Liver (tissue), 9 donors: Measurements from ENCODE around the gene GPR176. TPM values are rescaled to one million over a fixed set of nuclear protein-coding genes. Genes with fewer than 3 reads are reported as not detected.

Experiments used
- DNase-seq: peaks from one replicate; pipeline ENCODE4 v3.0.0-alpha.2; 2017; ENCODE audit warnings: low spot score
- H3K27ac ChIP-seq, 2 donors: one replicate each; pipeline ENCODE4 v1.7.0; 2013; ENCODE audit warnings: inconsistent platforms in 2 of 2, low read length in 2 of 2, control low read depth in 1 of 2, low read depth in 1 of 2, mild to moderate bottlenecking in 1 of 2
- H3K27me3 ChIP-seq, 4 donors: one replicate each; pipeline versions ENCODE4 v1.6.1 to v1.7.0; 2013; ENCODE audit warnings: low read length in 3 of 4, inconsistent platforms in 1 of 4, mild to moderate bottlenecking in 1 of 4, moderate library complexity in 1 of 4; ENCODE audit not compliant: control insufficient read depth in 4 of 4, insufficient read depth in 4 of 4
- H3K36me3 ChIP-seq, 4 donors: one replicate each; pipeline versions ENCODE4 v1.6.1 to v1.7.0; 2013; ENCODE audit warnings: low read length in 3 of 4, mild to moderate bottlenecking in 3 of 4, low read depth in 1 of 4, moderate library complexity in 1 of 4; ENCODE audit not compliant: control insufficient read depth in 4 of 4, insufficient read depth in 3 of 4
- H3K4me1 ChIP-seq, 4 donors: one replicate each; pipeline versions ENCODE4 v1.6.1 to v1.7.0; 2013; ENCODE audit warnings: low read length in 3 of 4, mild to moderate bottlenecking in 3 of 4, moderate library complexity in 1 of 4; ENCODE audit not compliant: control insufficient read depth in 4 of 4, insufficient read depth in 4 of 4
- H3K4me3 ChIP-seq, 3 donors: one replicate each; pipeline versions ENCODE4 v1.6.1 to v1.7.0; 2013; ENCODE audit warnings: low read length in 3 of 3, control low read depth in 1 of 3, low read depth in 1 of 3, mild to moderate bottlenecking in 1 of 3
- H3K9ac ChIP-seq, 2 donors: one replicate each; pipeline ENCODE4 v1.7.0; 2013; ENCODE audit warnings: low read length in 2 of 2, mild to moderate bottlenecking in 2 of 2, moderate library complexity in 2 of 2, control low read depth in 1 of 2, low read depth in 1 of 2
- H3K9me3 ChIP-seq, 4 donors: one replicate each; pipeline versions ENCODE4 v1.6.1 to v1.7.0; 2013; ENCODE audit warnings: low read length in 3 of 4; ENCODE audit not compliant: control insufficient read depth in 4 of 4
- ATF3 ChIP-seq: IDR thresholded peaks from 2 replicates; pipeline ENCODE4 v1.6.1; 2016; ENCODE audit warnings: antibody characterized with exemption
- CTCF ChIP-seq: fragments of 150-350 bp; IDR thresholded peaks from 2 replicates; pipeline ENCODE4 v1.5.1; 2017; ENCODE audit warnings: improper control_type of control experiment, low read depth, low read length; ENCODE audit not compliant: missing input control
- EGR1 ChIP-seq, 2 donors: IDR thresholded peaks; 2 replicates each; pipeline ENCODE4 v1.6.1; 2016 to 2018; ENCODE audit warnings: antibody characterized with exemption in 2 of 2, low read depth in 2 of 2
- FOXA1 ChIP-seq: IDR thresholded peaks from 2 replicates; pipeline ENCODE4 v1.6.1; 2016; ENCODE audit warnings: antibody characterized with exemption
- HNF4G ChIP-seq: IDR thresholded peaks from 2 replicates; pipeline ENCODE4 v1.6.1; 2016; ENCODE audit warnings: antibody characterized with exemption
- JUND ChIP-seq, 2 donors: IDR thresholded peaks; 2 replicates each; pipeline ENCODE4 v1.6.1; 2016; ENCODE audit warnings: antibody characterized with exemption in 2 of 2
- MAX ChIP-seq: IDR thresholded peaks from 2 replicates; pipeline ENCODE4 v1.6.1; 2016; ENCODE audit warnings: antibody characterized with exemption
- RAD21 ChIP-seq, 2 donors: IDR thresholded peaks; 2 replicates each; pipeline ENCODE4 v1.6.1; 2016; ENCODE audit warnings: antibody characterized with exemption in 2 of 2, mild to moderate bottlenecking in 2 of 2
- REST ChIP-seq: IDR thresholded peaks from 2 replicates; pipeline ENCODE4 v1.6.1; 2016; ENCODE audit warnings: antibody characterized with exemption, mild to moderate bottlenecking
- RXRA ChIP-seq, 2 donors: IDR thresholded peaks; 2 replicates each; pipeline ENCODE4 v1.6.1; 2017 to 2018; ENCODE audit warnings: antibody characterized with exemption in 2 of 2, mild to moderate bottlenecking in 1 of 2
- SP1 ChIP-seq: IDR thresholded peaks from 2 replicates; pipeline ENCODE4 v1.6.1; 2018; ENCODE audit warnings: antibody characterized with exemption, mild to moderate bottlenecking
- YY1 ChIP-seq: IDR thresholded peaks from 2 replicates; pipeline ENCODE4 v1.6.1; 2016; ENCODE audit warnings: antibody characterized with exemption, mild to moderate bottlenecking
- ZBTB33 ChIP-seq: IDR thresholded peaks from 2 replicates; pipeline ENCODE4 v1.6.1; 2016; ENCODE audit warnings: antibody characterized with exemption
- WGBS: extraction: QIAGEN DNeasy Blood & Tissue Kit; methylation state at CpG from one replicate; pipeline ENCODE4 v1.1.7; 2013; 5-methylcytosine and 5-hydroxymethylcytosine counted together
- polyA plus RNA-seq, 2 donors: library from polyadenylated mRNA; stranded (reverse) in 1 of 2; unstranded in 1 of 2; fragments of 200-250 nt in 1 of 2; fragments of >200 nt in 1 of 2; fragmentation: Nextera tagmentation in 1 of 2; extraction: Ambion mirVana in 1 of 2; gene quantifications; one replicate each; pipeline versions ENCODE4 v1.2.1 to v1.2.3, GENCODE V29; 2013 to 2015
- total RNA-seq, 2 donors: library from RNA; depleted of rRNA; stranded (reverse); fragments of >200 nt; gene quantifications; one replicate each; pipeline ENCODE4 v1.2.3, GENCODE V29; 2014
- donor health status: healthy.
- donor health status: healthy.
- donor health status: healthy.
- donor health status: healthy.
- donor health status: healthy.

The GPR176 gene
- total and polyA plus RNA-seq, 4 donors = 0.44 to 1.7 (median 1.4) TPM

GRCh38 chr15:39803016-39803415 lies 117.0 kb downstream of the GPR176 start (continued):
- TF ChIP-seq MAX = no peak
- TF ChIP-seq RXRA (IDR thresholded peaks at IDR 0.05) = no peak
- no peak for TF ChIP-seq ZBTB33

- TF ChIP-seq CTCF (peak; percentile 47), RAD21 (IDR thresholded peaks at IDR 0.05) (peak; percentile 76 to 87), FOXA1 (no peak)
- no peak overlapping the region for H3K4me3 ChIP-seq
- peaks cover 0 to 12% (median 1%) of the 10 kb centered on the region in 4 donors for H3K4me1 ChIP-seq
- H3K9me3 ChIP-seq = no peaks in the 10 kb centered on the region
- no peak overlapping the region for H3K27ac ChIP-seq
- H3K27me3 ChIP-seq = no peaks in the 10 kb centered on the region
- H3K9ac ChIP-seq = no peak overlapping the region
- no peak for DNase-seq
- H3K36me3 ChIP-seq = no peaks in the 10 kb centered on the region
- WGBS = 82% methylated on average over 19 of the region's 19 CpGs
Measured at GRCh38 chr15:39801641-39802309, 118.3 kb downstream of the GPR176 start.

- peaks cover 0 to 12% (median 1%) of the 10 kb centered on the region in 4 donors for H3K4me1 ChIP-seq
- H3K4me3 ChIP-seq = no peak overlapping the region
- no peak overlapping the region for H3K27ac ChIP-seq
- no peaks in the 10 kb centered on the region for H3K36me3 ChIP-seq
- H3K9ac ChIP-seq = no peak overlapping the region
- no peak for DNase-seq
- WGBS = 79% methylated on average over 6 of the region's 6 CpGs
- no peaks in the 10 kb centered on the region for H3K27me3 ChIP-seq
- H3K9me3 ChIP-seq = no peaks in the 10 kb centered on the region
- TF ChIP-seq ZBTB33 = no peak
- TF ChIP-seq HNF4G = no peak
- no peak for TF ChIP-seq CTCF
- no peak for TF ChIP-seq MAX
- no peak for TF ChIP-seq JUND (IDR thresholded peaks at IDR 0.05)
- TF ChIP-seq ATF3 = no peak
- TF ChIP-seq EGR1 (IDR thresholded peaks at IDR 0.05; ENCODE audit: low read depth in 2 of 2) = no peak
- no peak for TF ChIP-seq YY1
- no peak for TF ChIP-seq FOXA1
- no peak for TF ChIP-seq RXRA (IDR thresholded peaks at IDR 0.05)
- TF ChIP-seq REST = no peak
- no peak for TF ChIP-seq SP1
Measured at GRCh38 chr15:39799552-39800011, 120.5 kb downstream of the GPR176 start.
